H9 (cell line): ENCODE results near the gene DLX1. TPM values are rescaled to one million over a fixed set of nuclear protein-coding genes. Genes with fewer than 3 reads are reported as not detected.

Experiments
- DNase-seq: peaks from one replicate; pipeline ENCODE4 v3.0.0-alpha.2; 2017
- H2AFZ ChIP-seq: one replicate; pipeline ENCODE4 v1.6.1; 2013; ENCODE audit warnings: mild to moderate bottlenecking, low read length, control low read depth, moderate library complexity
- H2AK5ac ChIP-seq: 2 replicates; pipeline ENCODE4 v1.6.1; 2013; ENCODE audit warnings: low read length, control low read depth, mixed read lengths; ENCODE audit not compliant: insufficient read length
- H2BK120ac ChIP-seq: one replicate; pipeline ENCODE4 v1.6.1; 2013; ENCODE audit warnings: low read depth, mild to moderate bottlenecking, low read length, control low read depth, inconsistent platforms; ENCODE audit not compliant: poor library complexity, severe bottlenecking
- H2BK12ac ChIP-seq: 2 replicates; pipeline ENCODE4 v1.6.1; 2013; ENCODE audit warnings: low read length, control low read depth, mixed read lengths, low read depth; ENCODE audit not compliant: insufficient read length
- H2BK15ac ChIP-seq: 2 replicates; pipeline ENCODE4 v1.6.1; 2013; ENCODE audit warnings: low read depth, low read length, control low read depth
- H2BK20ac ChIP-seq: one replicate; pipeline ENCODE4 v1.6.1; 2013; ENCODE audit warnings: low read depth, mild to moderate bottlenecking, low read length, control low read depth, inconsistent platforms; ENCODE audit not compliant: poor library complexity, severe bottlenecking
- H2BK5ac ChIP-seq: 2 replicates; pipeline ENCODE4 v1.6.1; 2013; ENCODE audit warnings: low read length, control low read depth, mixed read lengths; ENCODE audit not compliant: insufficient read length
- H3K14ac ChIP-seq: 2 replicates; pipeline ENCODE4 v1.6.1; 2013; ENCODE audit warnings: low read length, control low read depth; ENCODE audit not compliant: insufficient read depth
- H3K18ac ChIP-seq: 2 replicates; pipeline ENCODE4 v1.6.1; 2013; ENCODE audit warnings: low read depth, mild to moderate bottlenecking, mixed read lengths, low read length, control low read depth; ENCODE audit not compliant: insufficient read length
- H3K23ac ChIP-seq: 2 replicates; pipeline ENCODE4 v1.6.1; 2013; ENCODE audit warnings: low read length, control low read depth, mixed read lengths, low read depth; ENCODE audit not compliant: insufficient read length
- H3K23me2 ChIP-seq: 2 replicates; pipeline ENCODE4 v1.6.1; 2013; ENCODE audit warnings: low read depth, mild to moderate bottlenecking, mixed read lengths, low read length, control low read depth; ENCODE audit not compliant: insufficient read length, poor library complexity, severe bottlenecking
- H3K27ac ChIP-seq: 2 replicates; pipeline ENCODE4 v1.5.1; 2013; ENCODE audit warnings: low read length, control low read depth, mixed read lengths, low read depth; ENCODE audit not compliant: insufficient read length
- H3K27me3 ChIP-seq: 2 replicates; pipeline ENCODE4 v1.6.1; 2013; ENCODE audit warnings: low read length, control low read depth, inconsistent platforms; ENCODE audit not compliant: insufficient read depth
- H3K4ac ChIP-seq: 2 replicates; pipeline ENCODE4 v1.6.1; 2013; ENCODE audit warnings: low read depth, mild to moderate bottlenecking, control low read depth, inconsistent platforms, low read length, moderate library complexity
- H3K4me1 ChIP-seq: 2 replicates; pipeline ENCODE4 v1.6.1; 2013; ENCODE audit warnings: low read length, control low read depth, inconsistent platforms; ENCODE audit not compliant: insufficient read depth
- H3K4me2 ChIP-seq: 2 replicates; pipeline ENCODE4 v1.6.1; 2013; ENCODE audit warnings: low read length, control low read depth, mixed read lengths; ENCODE audit not compliant: insufficient read length, insufficient read depth
- H3K56ac ChIP-seq: 2 replicates; pipeline ENCODE4 v1.6.1; 2013; ENCODE audit warnings: low read depth, mild to moderate bottlenecking, mixed read lengths, low read length, control low read depth; ENCODE audit not compliant: insufficient read length
- H3K79me1 ChIP-seq: 2 replicates; pipeline ENCODE4 v1.6.1; 2013; ENCODE audit warnings: low read depth, mild to moderate bottlenecking, moderate library complexity, low read length, control low read depth, inconsistent platforms; ENCODE audit not compliant: insufficient read depth, poor library complexity, severe bottlenecking
- H3K79me2 ChIP-seq: 2 replicates; pipeline ENCODE4 v1.6.1; 2013; ENCODE audit warnings: low read length, control low read depth, inconsistent platforms; ENCODE audit not compliant: insufficient read depth
- H3K9ac ChIP-seq: 2 replicates; pipeline ENCODE4 v1.6.1; 2013; ENCODE audit warnings: low read length, control low read depth, mixed read lengths; ENCODE audit not compliant: insufficient read length; ENCODE audit errors: extremely low read depth
- H3K9me3 ChIP-seq: one replicate; pipeline ENCODE4 v1.6.1; 2013; ENCODE audit warnings: low read depth, low read length, inconsistent platforms; ENCODE audit not compliant: control insufficient read depth
- H3T11ph ChIP-seq: one replicate; pipeline ENCODE4 v1.6.1; 2013; ENCODE audit warnings: mild to moderate bottlenecking, low read length, control low read depth, inconsistent platforms
- H4K20me1 ChIP-seq: one replicate; pipeline ENCODE4 v1.6.1; 2013; ENCODE audit not compliant: control insufficient read depth, insufficient read length, insufficient read depth
- H4K5ac ChIP-seq: 2 replicates; pipeline ENCODE4 v1.6.1; 2013; ENCODE audit warnings: low read depth, mild to moderate bottlenecking, mixed read lengths, low read length, control low read depth; ENCODE audit not compliant: insufficient read length
- H4K8ac ChIP-seq: replicated peaks from 2 replicates; pipeline ENCODE4 v1.6.1; 2013; ENCODE audit warnings: low read length, control low read depth, mixed read lengths, low read depth; ENCODE audit not compliant: insufficient read length
- H4K91ac ChIP-seq: 2 replicates; pipeline ENCODE4 v1.6.1; 2013; ENCODE audit warnings: low read depth, mild to moderate bottlenecking, moderate library complexity, mixed read lengths, low read length, control low read depth; ENCODE audit not compliant: insufficient read length
- H3K27ac Mint-ChIP-seq, 3 experiments: 2 replicates in 2 of 3; 3 replicates in 1 of 3; pipeline ENCODE4 v1.8.0; 2020 to 2021; ENCODE audit warnings: mixed read lengths in 3 of 3, mild to moderate bottlenecking in 1 of 3, moderate library complexity in 1 of 3
- H3K27me3 Mint-ChIP-seq: 2 replicates; pipeline ENCODE4 v1.8.0; 2021; ENCODE audit warnings: low read depth, mild to moderate bottlenecking, moderate library complexity, mixed read lengths
- H3K36me3 Mint-ChIP-seq, 3 experiments: 2 replicates in 2 of 3; 3 replicates in 1 of 3; pipeline ENCODE4 v1.8.0; 2020 to 2021; ENCODE audit warnings: low read depth in 3 of 3, mixed read lengths in 3 of 3; ENCODE audit not compliant: insufficient read depth in 1 of 3
- H3K4me1 Mint-ChIP-seq, 2 experiments: 2 replicates each; pipeline ENCODE4 v1.8.0; 2020; ENCODE audit warnings: mixed read lengths in 2 of 2
- H3K4me3 Mint-ChIP-seq, 2 experiments: 2 replicates in 1 of 2; 3 replicates in 1 of 2; pipeline ENCODE4 v1.8.0; 2020 to 2021; ENCODE audit warnings: mild to moderate bottlenecking in 2 of 2, mixed read lengths in 2 of 2, moderate library complexity in 1 of 2
- H3K9me3 Mint-ChIP-seq, 2 experiments: 2 replicates in 1 of 2; 3 replicates in 1 of 2; pipeline ENCODE4 v1.8.0; 2020; ENCODE audit warnings: mild to moderate bottlenecking in 2 of 2, mixed read lengths in 2 of 2, moderate library complexity in 1 of 2
- WGBS: extraction: QIAGEN DNeasy Blood & Tissue Kit; methylation state at CpG from one replicate; pipeline ENCODE4 v1.1.7; 2013; ENCODE audit warnings: missing lambda C conversion rate, low lambda C conversion rate, mixed read lengths; ENCODE audit not compliant: insufficient read length; ENCODE audit errors: extremely low coverage; 5-methylcytosine and 5-hydroxymethylcytosine counted together
- total RNA-seq: library from RNA; stranded (reverse); gene quantifications from 2 replicates; pipeline ENCODE4 v1.2.1, GENCODE V29; 2021
- TF ChIP-seq, protein P1 (sequence below): fragments of 200-600 bp; sonication (generic); conservative IDR thresholded peaks from 3 replicates; pipeline ENCODE4 v1.8.0; 2021; ENCODE audit warnings: antibody characterized with exemption, mild to moderate bottlenecking

DLX1 gene
- total RNA-seq, 1 experiment from 2014 or later: not detected

DNA sequence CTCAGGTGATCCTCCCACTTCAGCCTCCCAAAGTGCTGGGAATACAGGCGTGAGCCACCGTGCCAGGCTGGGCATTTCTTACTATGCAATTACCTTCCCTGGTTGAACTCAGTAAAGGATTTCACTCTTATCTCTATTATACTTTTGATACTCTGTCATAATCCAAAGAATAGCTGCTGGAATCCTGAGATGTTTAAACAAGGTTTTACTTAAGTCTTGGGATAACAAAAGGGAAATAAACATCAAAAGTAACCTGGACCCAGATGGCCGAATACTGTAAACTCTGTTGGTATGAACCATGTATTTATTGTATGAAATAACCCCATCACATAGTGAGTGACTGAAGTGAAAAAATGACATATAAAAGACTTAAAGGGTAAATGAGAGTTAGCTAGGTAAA is 29.3 kb downstream of the DLX1 start:
- no peak overlapping the region for H2BK120ac ChIP-seq
- no peak overlapping the region for H3K23ac ChIP-seq
- no peak overlapping the region for H4K8ac ChIP-seq
- H3K4me1 Mint-ChIP-seq: peaks cover 7% of the 10 kb centered on the region in 2 experiments
- no peak overlapping the region for H3K18ac ChIP-seq
- H3T11ph ChIP-seq: no peak overlapping the region
- peaks cover 8% of the 10 kb centered on the region; the same call in 1 of the 2 replicates for H3K27me3 ChIP-seq
- H3K56ac ChIP-seq: no peak overlapping the region
- no peak for DNase-seq
- no peak overlapping the region for H2BK20ac ChIP-seq
- no peak overlapping the region for H2AFZ ChIP-seq
- no peak overlapping the region for H3K27ac Mint-ChIP-seq
- H4K20me1 ChIP-seq: no peaks in the 10 kb centered on the region
- H3K27me3 Mint-ChIP-seq: peaks cover 11% of the 10 kb centered on the region
- no peaks in the 10 kb centered on the region for H3K9me3 ChIP-seq
- H3K9ac ChIP-seq: no peak overlapping the region
- no peaks in the 10 kb centered on the region for H3K4me1 ChIP-seq
- H2BK15ac ChIP-seq: no peak overlapping the region
- H3K9me3 Mint-ChIP-seq: no peaks in the 10 kb centered on the region
- no peak overlapping the region for H3K4me3 Mint-ChIP-seq
- TF ChIP-seq, protein P1, sequence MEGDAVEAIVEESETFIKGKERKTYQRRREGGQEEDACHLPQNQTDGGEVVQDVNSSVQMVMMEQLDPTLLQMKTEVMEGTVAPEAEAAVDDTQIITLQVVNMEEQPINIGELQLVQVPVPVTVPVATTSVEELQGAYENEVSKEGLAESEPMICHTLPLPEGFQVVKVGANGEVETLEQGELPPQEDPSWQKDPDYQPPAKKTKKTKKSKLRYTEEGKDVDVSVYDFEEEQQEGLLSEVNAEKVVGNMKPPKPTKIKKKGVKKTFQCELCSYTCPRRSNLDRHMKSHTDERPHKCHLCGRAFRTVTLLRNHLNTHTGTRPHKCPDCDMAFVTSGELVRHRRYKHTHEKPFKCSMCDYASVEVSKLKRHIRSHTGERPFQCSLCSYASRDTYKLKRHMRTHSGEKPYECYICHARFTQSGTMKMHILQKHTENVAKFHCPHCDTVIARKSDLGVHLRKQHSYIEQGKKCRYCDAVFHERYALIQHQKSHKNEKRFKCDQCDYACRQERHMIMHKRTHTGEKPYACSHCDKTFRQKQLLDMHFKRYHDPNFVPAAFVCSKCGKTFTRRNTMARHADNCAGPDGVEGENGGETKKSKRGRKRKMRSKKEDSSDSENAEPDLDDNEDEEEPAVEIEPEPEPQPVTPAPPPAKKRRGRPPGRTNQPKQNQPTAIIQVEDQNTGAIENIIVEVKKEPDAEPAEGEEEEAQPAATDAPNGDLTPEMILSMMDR: no peak
- H3K4me2 ChIP-seq: no peak overlapping the region
- H3K23me2 ChIP-seq: no peaks in the 10 kb centered on the region
- no peak overlapping the region for H4K91ac ChIP-seq
- no peak overlapping the region for H3K4ac ChIP-seq
- no peaks in the 10 kb centered on the region for H3K79me1 ChIP-seq
- H4K5ac ChIP-seq: no peak overlapping the region
- no peak overlapping the region for H2BK5ac ChIP-seq
- no CpG with 5 or more reads among the region's 3 CpGs for WGBS
- H3K36me3 Mint-ChIP-seq: no peaks in the 10 kb centered on the region
- no peak overlapping the region for H2AK5ac ChIP-seq
- H2BK12ac ChIP-seq: no peak overlapping the region
- no peaks in the 10 kb centered on the region for H3K79me2 ChIP-seq
- H3K14ac ChIP-seq: no peak overlapping the region
- no peak overlapping the region for H3K27ac ChIP-seq
